ENCODE data around the gene KRT7.

The KRT7 gene

GRCh38 chr12:52232674-52233461 is at the start of gene KRT7:
Gene KRT7 (plus strand): TSS chr12:52233243. CDS start chr12:52233297, 54 bp downstream.
- no peak for DNase-seq (ENCODE audit: low spot score)

- no peak for DNase-seq (ENCODE audit: low spot score)
Measured at GRCh38 chr12:52183544-52183910, 49.5 kb upstream of the KRT7 start.

- DNase-seq (ENCODE audit: low spot score), result no peak
Measured at GRCh38 chr12:52183971-52184370, 49.1 kb upstream of the KRT7 start.

- DNase-seq (ENCODE audit: low spot score), result no peak
Measured at GRCh38 chr12:52184813-52185212, 48.2 kb upstream of the KRT7 start.

- DNase-seq (ENCODE audit: low spot score), result no peak
Measured at GRCh38 chr12:52185400-52185967, 47.6 kb upstream of the KRT7 start.

- peak; percentile 87 for DNase-seq (ENCODE audit: low spot score)
Measured at GRCh38 chr12:52186118-52186840, 46.8 kb upstream of the KRT7 start.

GRCh38 chr12:52187206-52187605 is 45.8 kb upstream of the KRT7 start:
- DNase-seq (ENCODE audit: low spot score), result no peak

- no peak for DNase-seq (ENCODE audit: low spot score)
Measured at GRCh38 chr12:52187640-52188039, 45.4 kb upstream of the KRT7 start.

GRCh38 chr12:52188658-52189057 is 44.4 kb upstream of the KRT7 start:
- DNase-seq (ENCODE audit: low spot score), result no peak

GRCh38 chr12:52189376-52190174 is 43.5 kb upstream of the KRT7 start:
- DNase-seq (ENCODE audit: low spot score), result no peak

- no peak for DNase-seq (ENCODE audit: low spot score)
Measured at GRCh38 chr12:52190860-52191729, 41.9 kb upstream of the KRT7 start.

- DNase-seq (ENCODE audit: low spot score), result peak; percentile 99
Measured at GRCh38 chr12:52191841-52192791, 40.9 kb upstream of the KRT7 start, which contains the start of gene KRT80. Gene KRT80 (minus strand): TSS chr12:52192014. CDS start chr12:52191902, 112 bp downstream.

GRCh38 chr12:52193532-52193931 is 39.5 kb upstream of the KRT7 start:
- DNase-seq (ENCODE audit: low spot score), result no peak

GRCh38 chr12:52193991-52194390 is 39.1 kb upstream of the KRT7 start:
- no peak for DNase-seq (ENCODE audit: low spot score)

- DNase-seq (ENCODE audit: low spot score), result peak; percentile 68
Measured at GRCh38 chr12:52195065-52195730, 37.8 kb upstream of the KRT7 start.

- DNase-seq (ENCODE audit: low spot score), result peak; percentile 72
Measured at GRCh38 chr12:52197371-52198231, 35.4 kb upstream of the KRT7 start.

GRCh38 chr12:52198454-52199215 is 34.4 kb upstream of the KRT7 start:
- no peak for DNase-seq (ENCODE audit: low spot score)
